H1 (cell line): ENCODE measurements around the gene HAUS2. TPM values are rescaled to one million over a fixed set of nuclear protein-coding genes. Genes with fewer than 3 reads are reported as not detected.

Source experiments
- CTCF ChIA-PET: fragments of 300-600 bp; sonication (Branson Sonifier 250); formaldehyde crosslinking; loops from one replicate; lab custom pipeline; 2021; ENCODE audit not compliant: partially characterized antibody; lab: Charles Lee
- POLR2A ChIA-PET: fragments of 300-600 bp; sonication (Branson Sonifier 250); formaldehyde crosslinking; loops from one replicate; lab custom pipeline; 2021; ENCODE audit warnings: inconsistent platforms; ENCODE audit not compliant: partially characterized antibody; lab: Charles Lee
- DNase-seq, 2 experiments: peaks; one replicate each; pipeline versions ENCODE4 v3.0.0 to v3.0.0-alpha.2; 2010 to 2022; ENCODE audit warnings: low spot score in 2 of 2, low read depth in 1 of 2, mixed read lengths in 1 of 2
- FAIRE-seq: peaks from 2 replicates; lab custom pipeline; 2011; peaks lifted over from hg19 to GRCh38; lab: Jason Lieb, UNC
- H2AFZ ChIP-seq: 2 replicates; pipeline ENCODE4 v1.8.1; 2012; ENCODE audit warnings: low read length, inconsistent platforms
- H2AK5ac ChIP-seq: 2 replicates; pipeline ENCODE4 v1.6.1; 2013; ENCODE audit warnings: low read depth, low read length
- H2BK120ac ChIP-seq: replicated peaks from 2 replicates; pipeline ENCODE3; 2013; ENCODE audit warnings: low read depth, low read length, inconsistent platforms
- H2BK12ac ChIP-seq: 2 replicates; pipeline ENCODE4 v1.6.1; 2013; ENCODE audit warnings: low read depth, low read length
- H2BK15ac ChIP-seq: 2 replicates; pipeline ENCODE4 v1.6.1; 2013; ENCODE audit warnings: low read length
- H2BK20ac ChIP-seq: 2 replicates; pipeline ENCODE4 v1.6.1; 2013; ENCODE audit warnings: low read length
- H2BK5ac ChIP-seq: 2 replicates; pipeline ENCODE4 v1.6.1; 2013; ENCODE audit warnings: low read depth, low read length
- H3K14ac ChIP-seq: 2 replicates; pipeline ENCODE4 v1.6.1; 2013; ENCODE audit warnings: inconsistent platforms; ENCODE audit not compliant: insufficient read length
- H3K18ac ChIP-seq: 2 replicates; pipeline ENCODE4 v1.6.1; 2013; ENCODE audit warnings: low read length; ENCODE audit errors: extremely low read depth
- H3K23ac ChIP-seq: 2 replicates; pipeline ENCODE4 v1.6.1; 2013; ENCODE audit warnings: inconsistent platforms; ENCODE audit not compliant: insufficient read length
- H3K23me2 ChIP-seq: 2 replicates; pipeline ENCODE4 v1.6.1; 2013; ENCODE audit warnings: low read depth, low read length
- H3K27ac ChIP-seq: 2 replicates; pipeline ENCODE4 v1.6.1; 2011; ENCODE audit warnings: low read depth, low read length, inconsistent platforms
- H3K27me3 ChIP-seq, 4 experiments: replicated peaks in 1 of 4; 1 replicate in 1 of 4; 2 replicates in 3 of 4; pipeline versions ENCODE4 v1.6.1 to v1.8.1; 2011 to 2013; ENCODE audit warnings: low read length in 3 of 4, mild to moderate bottlenecking in 3 of 4, inconsistent platforms in 2 of 4, mixed read lengths in 2 of 4, moderate library complexity in 1 of 4; ENCODE audit not compliant: control insufficient read depth in 3 of 4, insufficient read depth in 3 of 4; ENCODE audit errors: extremely low read depth in 1 of 4
- H3K36me3 ChIP-seq, 4 experiments: 2 replicates each; pipeline versions ENCODE4 v1.6.1 to v1.8.1; 2011 to 2013; ENCODE audit warnings: mild to moderate bottlenecking in 4 of 4, low read length in 3 of 4, moderate library complexity in 2 of 4, control low read depth in 1 of 4, inconsistent platforms in 1 of 4; ENCODE audit not compliant: insufficient read depth in 4 of 4, control insufficient read depth in 2 of 4
- H3K4ac ChIP-seq: replicated peaks from 2 replicates; pipeline ENCODE3; 2013; ENCODE audit warnings: low read length, low read depth, mixed read lengths, inconsistent platforms; ENCODE audit not compliant: insufficient read length
- H3K4me1 ChIP-seq, 4 experiments: replicated peaks in 1 of 4; 1 replicate in 1 of 4; 2 replicates in 3 of 4; pipeline versions ENCODE4 v1.6.1 to v1.8.1; 2011 to 2013; ENCODE audit warnings: low read length in 3 of 4, inconsistent platforms in 2 of 4, mixed read lengths in 1 of 4; ENCODE audit not compliant: insufficient read depth in 4 of 4, control insufficient read depth in 3 of 4
- H3K4me2 ChIP-seq, 2 experiments: 2 replicates each; pipeline versions ENCODE4 v1.6.1 to v1.8.1; 2011 to 2013; ENCODE audit warnings: low read depth in 2 of 2, low read length in 2 of 2, control low read depth in 1 of 2, inconsistent platforms in 1 of 2, mild to moderate bottlenecking in 1 of 2; ENCODE audit not compliant: insufficient read depth in 1 of 2
- H3K4me3 ChIP-seq, 4 experiments: fragments of 200-600, 300-600 bp in 1 of 4; sonication (generic), shearing (Covaris generic), sonication (Bioruptor Twin) in 1 of 4; 2 replicates each; pipeline versions ENCODE4 v1.5.1 to v1.8.1; 2011 to 2016; ENCODE audit warnings: low read length in 4 of 4, low read depth in 3 of 4, control low read depth in 2 of 4, inconsistent platforms in 2 of 4, mild to moderate bottlenecking in 2 of 4, mixed read lengths in 1 of 4, moderate library complexity in 1 of 4; ENCODE audit not compliant: insufficient read depth in 2 of 4; ENCODE audit errors: extremely low read depth in 1 of 4
- H3K56ac ChIP-seq: replicated peaks from 2 replicates; pipeline ENCODE3; 2013; ENCODE audit warnings: low read depth, mild to moderate bottlenecking, mixed read lengths, low read length, inconsistent platforms; ENCODE audit not compliant: insufficient read length
- H3K79me1 ChIP-seq: 2 replicates; pipeline ENCODE4 v1.6.1; 2013; ENCODE audit warnings: low read depth, low read length, control low read depth
- H3K79me2 ChIP-seq, 2 experiments: 2 replicates each; pipeline versions ENCODE4 v1.6.1 to v1.8.1; 2012 to 2013; ENCODE audit warnings: low read length in 2 of 2, mild to moderate bottlenecking in 2 of 2, inconsistent platforms in 1 of 2; ENCODE audit not compliant: insufficient read depth in 2 of 2, control insufficient read depth in 1 of 2
- H3K9ac ChIP-seq, 4 experiments: replicated peaks in 1 of 4; 1 replicate in 1 of 4; 2 replicates in 3 of 4; pipeline versions ENCODE4 v1.6.1 to v1.8.1; 2011 to 2013; ENCODE audit warnings: low read depth in 3 of 4, low read length in 3 of 4, control low read depth in 2 of 4, mild to moderate bottlenecking in 2 of 4, moderate library complexity in 2 of 4, inconsistent platforms in 1 of 4; ENCODE audit errors: extremely low read depth in 1 of 4
- H3K9me3 ChIP-seq, 2 experiments: 2 replicates each; pipeline versions ENCODE4 v1.6.1 to v1.8.1; 2012 to 2013; ENCODE audit warnings: mild to moderate bottlenecking in 2 of 2, moderate library complexity in 2 of 2, control low read depth in 1 of 2, inconsistent platforms in 1 of 2, low read depth in 1 of 2, low read length in 1 of 2, mixed read lengths in 1 of 2; ENCODE audit not compliant: insufficient read depth in 2 of 2
- H4K20me1 ChIP-seq, 2 experiments: replicated peaks in 1 of 2; 2 replicates each; pipeline versions ENCODE3 to v1.8.1; 2011 to 2013; ENCODE audit warnings: inconsistent platforms in 2 of 2, low read length in 2 of 2, mild to moderate bottlenecking in 1 of 2; ENCODE audit not compliant: insufficient read depth in 2 of 2, control insufficient read depth in 1 of 2
- H4K5ac ChIP-seq: 2 replicates; pipeline ENCODE4 v1.6.1; 2013; ENCODE audit warnings: low read length, low read depth, mixed read lengths, inconsistent platforms; ENCODE audit not compliant: insufficient read length
- H4K8ac ChIP-seq: 2 replicates; pipeline ENCODE4 v1.8.0; 2013; ENCODE audit warnings: mild to moderate bottlenecking, moderate library complexity, low read length, inconsistent platforms; ENCODE audit not compliant: insufficient read depth; ENCODE audit errors: extremely low read depth
- H4K91ac ChIP-seq: replicated peaks from 2 replicates; pipeline ENCODE3; 2013; ENCODE audit warnings: low read length, mixed read lengths, inconsistent platforms; ENCODE audit not compliant: insufficient read length
- SUZ12 ChIP-seq: fragments of 200-600 bp; sonication (generic); IDR thresholded peaks from 2 replicates; pipeline ENCODE4 v1.6.1; 2012; ENCODE audit warnings: mild to moderate bottlenecking, inconsistent platforms, low read length, moderate library complexity, mixed read lengths
- WGBS, 2 experiments: shearing (Covaris generic) in 1 of 2; methylation state at CpG; one replicate each; pipeline versions ENCODE4 v1.1.6 to v1.1.7; 2013 to 2015; ENCODE audit warnings: low lambda C conversion rate in 2 of 2, mixed read lengths in 2 of 2, inconsistent platforms in 1 of 2, low coverage in 1 of 2, missing lambda C conversion rate in 1 of 2; ENCODE audit not compliant: insufficient replicate concordance in 2 of 2, insufficient coverage in 1 of 2, insufficient read length in 1 of 2; ENCODE audit errors: extremely low coverage in 1 of 2, missing lambda C conversion rate in 1 of 2; 5-methylcytosine and 5-hydroxymethylcytosine counted together
- polyA plus RNA-seq, 7 experiments: library from polyadenylated mRNA; depleted of rRNA in 3 of 7; stranded (reverse) in 5 of 7; unstranded in 2 of 7; fragments of >200 nt in 5 of 7; fragments of 200-250 nt in 2 of 7; gene quantifications; 1 replicate in 5 of 7; 2 replicates in 1 of 7; 4 replicates in 1 of 7; pipeline versions ENCODE4 v1.2.1 to v1.2.3, GENCODE V29; 2011 to 2013; ENCODE audit warnings: missing spikeins in 2 of 7, mixed read lengths in 2 of 7
- total RNA-seq: library from RNA; stranded (reverse); fragmentation: NEBNext Ultra II Directional; extraction: Animal tissue kit (Norgen Biotek cat#: 25700); gene quantifications from 2 replicates; pipeline ENCODE4 v1.2.1, GENCODE V29; 2021

Gene HAUS2
- total and polyA plus RNA-seq, 2 of the 8 experiments (the other 6 are each of a cell fraction or from before 2014, with no cell fraction given) = 12.1 to 33.5 TPM

- Histone ChIP-seq H2BK12ac (no peak overlapping the region), H3K4me1 (peaks cover 0 to 4% (median under 1%) of the 10 kb centered on the region in 4 experiments; a peak in 2 of 7 replicates), H3K9ac (no peak overlapping the region), H3K56ac (no peak overlapping the region), H3K14ac (no peak overlapping the region), H3K18ac (no peak overlapping the region), H2AK5ac (no peak overlapping the region), H2BK15ac (no peak overlapping the region), H2BK20ac (no peak overlapping the region), H2AFZ (no peak overlapping the region), H3K4ac (no peak overlapping the region), H3K27me3 (no peaks in the 10 kb centered on the region), H4K91ac (no peak overlapping the region), H3K4me2 (no peak overlapping the region), H4K8ac (no peak overlapping the region), H3K9me3 (no peaks in the 10 kb centered on the region), H3K79me1 (no peaks in the 10 kb centered on the region), H3K23me2 (no peaks in the 10 kb centered on the region), H2BK5ac (no peak overlapping the region), H3K27ac (no peak overlapping the region), H3K79me2 (no peaks in the 10 kb centered on the region), H3K36me3 (no peaks in the 10 kb centered on the region), H3K4me3 (no peak overlapping the region), H3K23ac (no peak overlapping the region), H4K5ac (no peak overlapping the region), H4K20me1 (no peaks in the 10 kb centered on the region), H2BK120ac (no peak overlapping the region)
- POLR2A ChIA-PET = interaction anchor here (1.9 to 2.4 kb wide), 2 partner anchors 11 to 15 kb away, joined by 3 to 13 read pairs; no protein-coding TSS in a partner anchor
- 91% methylated on average over 3 of the region's 3 CpGs; no CpG with 5 or more reads in 1 of the 2 experiments for WGBS, 2 experiments
- CTCF ChIA-PET = interaction anchor here (1.2 to 3.2 kb wide), 11 partner anchors 10 to 125 kb away, joined by 3 to 28 read pairs (median 7); partner anchors contain the start of gene STARD9
- FAIRE-seq = no peak
- DNase-seq = no peak
- no peak for TF ChIP-seq SUZ12
Measured at GRCh38 chr15:42592716-42593115, 44.1 kb downstream of the HAUS2 start.
